Breast epithelium (tissue), 3 donors: ENCODE measurements around the gene TMEM271. TPM values are rescaled to one million over a fixed set of nuclear protein-coding genes. Genes with fewer than 3 reads are reported as not detected.

ENCODE experiments used
- total RNA-seq, 3 donors: library from RNA; depleted of rRNA; stranded (reverse); fragments of >200 nt; gene quantifications; one replicate each; pipeline ENCODE4 v1.1.0, GENCODE V29; 2016

Gene TMEM271
- total RNA-seq, 3 donors from 2014 or later, result not detected

Other genes starting within 250 kb of the TMEM271 start
- 10 to 100 TPM; 19.5 to 53.0 (median 39.0) TPM for gene ZNF141, start 238.5 kb downstream of the TMEM271 start, total RNA-seq
- 10 to 100 TPM; 21.4 to 72.0 (median 47.2) TPM for gene ZNF721, start 77.1 kb downstream of the TMEM271 start, total RNA-seq
- 10 to 100 TPM; 46.2 to 67.2 (median 64.0) TPM for gene PIGG, start 77.1 kb downstream of the TMEM271 start, total RNA-seq
- gene PDE6B, start 49.3 kb upstream of the TMEM271 start, total RNA-seq, result 10 to 100 TPM in 1 of 3 donors, 1 to 10 TPM in 2; 2.7 to 10.2 (median 8.5) TPM
- 100 to 1,000 TPM; 108 to 179 (median 128) TPM for gene ATP5ME, start 98.0 kb upstream of the TMEM271 start, total RNA-seq
- 10 to 100 TPM in 2 of 3 donors, 1 to 10 TPM in 1; 7.9 to 14.9 (median 12.1) TPM for gene MYL5, start 98.2 kb upstream of the TMEM271 start, total RNA-seq
- gene SLC49A3, start 112.9 kb upstream of the TMEM271 start, total RNA-seq, result 10 to 100 TPM; 14.4 to 22.3 (median 18.3) TPM
- gene PCGF3, start 129.5 kb upstream of the TMEM271 start, total RNA-seq, result 10 to 100 TPM; 60.6 to 71.7 (median 69.4) TPM
- gene CPLX1, start 249.8 kb upstream of the TMEM271 start, total RNA-seq, result 1 to 10 TPM in 2 of 3 donors, under 1 TPM in 1; 0.16 to 2.6 (median 1.2) TPM